GM21526 (cell line): Measurements from ENCODE around the gene PER2.

Experiments used
- ATAC-seq: cut with Tn5 transposase; IDR thresholded peaks from one replicate; pipeline ENCODE4 v1.9.1; 2021; ENCODE audit warnings: moderate library complexity; ENCODE audit not compliant: unreplicated experiment, low FRiP score

PER2 gene

GRCh38 chr2:238252766-238253630 is 35.4 kb downstream of the PER2 start:
- no peak for ATAC-seq

DNA sequence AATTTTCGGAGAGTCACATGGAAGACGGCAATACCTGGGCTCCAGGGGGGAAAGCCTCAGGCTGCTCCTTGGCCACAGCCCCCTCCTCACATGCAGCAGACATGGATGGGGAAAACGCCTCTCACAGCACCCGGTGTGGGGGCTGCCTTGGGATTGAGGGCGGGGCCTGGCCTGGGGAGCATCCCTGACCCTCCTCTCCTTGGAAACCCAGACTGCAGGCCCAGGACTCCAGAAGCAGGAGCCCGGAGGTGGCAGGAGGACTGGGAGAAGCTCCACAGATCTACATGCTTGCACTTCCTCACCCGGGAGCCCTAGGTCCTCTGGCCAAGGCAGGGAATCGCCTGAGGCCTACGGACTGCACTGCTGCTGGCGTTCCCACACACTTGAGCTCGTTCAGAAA is 36.4 kb downstream of the PER2 start:
- no peak for ATAC-seq

- ATAC-seq, result no peak
These were observed 37.1 kb downstream of the PER2 start for GRCh38 chr2:238251331-238251730.

- no peak for ATAC-seq
These were observed 37.5 kb downstream of the PER2 start for GRCh38 chr2:238250896-238251295.

DNA sequence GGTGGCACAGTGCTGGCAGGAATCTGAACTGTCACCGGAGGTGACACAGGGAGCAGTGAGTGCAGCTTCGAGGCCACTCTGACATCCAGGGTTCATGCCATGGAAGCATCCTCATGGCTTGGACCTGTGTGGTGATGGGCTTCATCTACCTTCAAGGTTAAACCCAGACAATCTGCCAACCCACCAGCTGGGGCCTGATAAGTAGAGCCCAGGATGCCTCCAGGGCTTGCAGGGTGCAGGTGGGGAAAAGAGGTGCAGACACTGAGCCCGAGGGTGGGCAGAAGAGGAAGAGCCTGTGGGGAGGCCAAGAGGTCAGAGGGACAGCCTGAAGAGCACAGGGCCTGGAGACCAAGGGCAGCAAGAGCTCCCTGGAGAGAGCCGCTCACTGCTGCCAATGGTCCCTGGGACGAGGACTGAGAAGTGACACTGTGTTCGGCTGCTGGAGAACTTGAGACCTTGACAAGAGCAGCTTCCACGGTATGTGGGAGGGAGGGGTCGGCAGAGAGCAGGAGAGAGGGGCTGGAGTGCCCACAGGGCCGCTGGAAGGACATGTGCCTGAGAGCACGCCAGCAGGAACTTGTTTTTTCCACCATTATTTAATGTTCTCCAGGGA is 40.5 kb downstream of the PER2 start:
- no peak for ATAC-seq

GRCh38 chr2:238247002-238247822 is 41.2 kb downstream of the PER2 start:
- no peak for ATAC-seq

DNA sequence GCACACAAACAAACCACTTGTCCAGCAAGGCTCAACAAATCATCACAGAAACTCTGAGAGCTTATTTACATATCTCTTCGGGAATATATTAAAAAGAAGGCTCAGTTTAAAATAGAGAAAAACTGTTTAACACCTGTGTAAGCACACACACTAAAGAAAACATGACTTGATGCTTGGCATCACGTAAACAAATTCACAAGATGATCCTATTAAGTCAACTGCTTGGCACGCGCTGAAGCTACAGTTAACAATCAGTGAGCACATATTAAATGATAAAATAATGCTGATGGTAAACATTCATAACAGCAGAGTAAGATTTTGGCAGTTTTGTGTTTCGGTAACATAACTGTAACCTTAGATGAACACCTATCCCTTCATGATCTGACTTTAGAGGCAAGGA is 44.3 kb downstream of the PER2 start:
- no peak for ATAC-seq

GRCh38 chr2:238243496-238244076 is 44.8 kb downstream of the PER2 start:
- ATAC-seq, result no peak

GRCh38 chr2:238242731-238243495 is 45.5 kb downstream of the PER2 start:
- no peak for ATAC-seq

- ATAC-seq, result no peak
These were observed 46.4 kb downstream of the PER2 start for GRCh38 chr2:238241970-238242369.

- ATAC-seq, result no peak
These were observed 47.4 kb downstream of the PER2 start for GRCh38 chr2:238240757-238241711.

- peak; percentile 75 for ATAC-seq
These were observed 48.3 kb downstream of the PER2 start, which contains the start of gene HES6 for GRCh38 chr2:238239863-238240756. TSS of gene HES6 (minus strand) at chr2:238240038. CDS start at chr2:238239905, 133 bp downstream.

- peak; percentile 13 for ATAC-seq
These were observed 48.9 kb downstream of the PER2 start for GRCh38 chr2:238239543-238239862.

DNA sequence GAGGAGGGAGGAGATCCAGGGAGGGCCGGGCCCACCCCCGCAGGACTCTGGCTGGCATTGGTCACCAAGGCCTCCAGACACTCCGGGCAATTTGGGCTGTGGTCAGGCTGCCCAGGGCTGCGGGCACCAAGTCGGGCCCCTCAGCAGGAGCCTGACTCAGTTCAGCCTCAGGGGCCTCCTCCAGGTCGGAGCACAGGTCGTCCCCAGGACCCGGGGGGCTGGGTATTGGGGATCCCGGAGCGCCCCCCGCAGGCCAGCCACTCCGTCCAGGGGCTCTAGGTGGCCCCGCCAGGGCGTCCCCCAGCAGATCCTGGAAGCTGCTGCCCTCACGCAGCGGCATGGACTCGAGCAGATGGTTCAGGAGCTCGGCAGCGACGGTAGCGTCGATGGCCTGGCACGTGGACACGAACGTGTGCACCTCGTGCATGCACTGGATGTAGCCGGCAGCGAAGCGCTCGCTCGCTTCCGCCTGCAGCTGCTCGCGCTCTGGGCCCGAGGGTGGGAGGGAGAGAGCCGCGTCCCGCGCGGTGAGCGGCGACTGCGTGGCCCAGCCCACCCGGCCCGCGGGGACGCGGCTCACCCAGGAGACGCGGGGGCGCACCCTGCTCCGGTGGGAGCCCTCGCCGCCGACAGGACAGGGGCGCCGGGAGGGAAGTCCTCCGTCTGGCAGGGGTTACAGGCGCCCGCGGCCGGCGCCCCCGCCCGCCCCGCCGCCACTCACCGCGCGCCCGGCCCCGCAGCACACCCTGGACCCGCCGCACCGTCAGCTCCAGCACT is 49.5 kb downstream of the PER2 start:
- no peak for ATAC-seq

DNA sequence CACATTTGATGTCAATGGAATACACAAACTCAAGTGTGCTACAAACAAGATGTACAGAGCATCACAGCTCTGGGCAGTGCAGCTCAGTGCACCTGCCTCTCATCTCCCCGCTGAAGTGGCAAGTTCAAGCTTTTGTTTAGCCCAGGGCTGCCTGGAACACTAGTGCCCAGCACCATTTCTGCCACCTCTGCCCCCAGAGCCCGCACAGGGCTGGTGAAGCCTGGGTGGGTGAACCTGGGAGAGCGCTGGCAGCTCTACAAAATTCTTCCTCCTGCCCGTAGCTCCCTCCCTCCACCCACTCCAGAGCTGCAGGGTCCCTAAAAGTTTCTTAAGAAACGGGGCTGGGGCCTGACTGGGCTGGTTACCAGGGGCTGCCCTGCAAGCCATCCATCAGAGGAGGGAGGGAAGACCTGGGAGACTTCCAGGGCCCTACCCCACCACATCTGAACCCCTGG is 50.1 kb downstream of the PER2 start:
- no peak for ATAC-seq

DNA sequence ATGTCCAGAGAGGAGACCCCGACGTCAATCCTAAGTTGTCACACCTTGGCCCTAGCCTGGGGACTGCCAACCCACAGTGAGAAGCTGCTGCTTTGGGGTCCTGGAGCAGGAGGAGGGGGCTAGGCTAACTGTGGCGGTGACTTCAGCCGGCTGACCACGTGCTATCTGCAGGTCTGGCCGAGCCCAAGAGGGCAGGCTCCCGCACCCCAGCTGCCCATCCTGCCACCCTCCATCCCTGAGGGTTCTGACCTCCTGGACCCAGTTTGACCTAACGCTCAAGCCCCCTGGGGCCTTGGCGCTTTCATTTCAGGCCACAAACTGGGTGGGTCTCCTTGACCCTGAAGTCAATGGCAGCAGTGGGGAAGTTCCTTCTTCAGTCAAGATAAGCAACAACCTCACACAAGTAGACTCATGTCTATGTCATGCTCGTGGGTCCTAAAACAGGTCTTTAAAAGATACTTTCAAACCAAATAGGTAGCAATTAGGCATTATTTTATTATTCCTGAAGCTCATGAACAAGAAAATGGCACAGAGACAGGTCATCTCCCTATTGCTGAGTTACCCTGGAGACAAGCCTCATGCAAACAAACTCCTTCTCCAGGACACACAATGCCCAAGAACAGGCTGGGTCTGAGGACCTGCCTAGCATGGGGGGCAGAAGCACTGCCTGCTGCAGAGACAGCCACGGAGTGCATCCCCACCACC is 50.8 kb downstream of the PER2 start:
- no peak for ATAC-seq

DNA sequence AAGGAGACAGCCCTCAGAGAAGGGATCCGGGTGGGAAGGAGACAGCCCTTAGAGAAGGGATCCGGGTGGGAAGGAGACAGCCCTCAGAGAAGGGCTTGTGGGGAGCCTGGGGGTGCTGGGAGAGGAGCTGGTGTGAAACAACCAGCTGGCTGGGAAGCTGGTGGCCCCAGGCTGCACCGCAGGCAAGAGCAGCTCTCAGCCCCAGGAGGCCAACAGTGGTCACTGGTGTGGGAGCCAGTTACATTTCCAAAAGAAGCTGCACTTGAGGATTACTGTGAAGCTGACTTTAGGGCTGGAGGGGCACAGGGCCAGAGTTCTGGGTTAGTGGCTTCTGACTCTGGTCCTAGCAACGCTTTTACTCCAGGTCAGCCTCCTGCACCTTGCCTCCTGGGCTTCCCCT is 51.8 kb downstream of the PER2 start:
- ATAC-seq, result no peak
